ENCODE data around the gene ATXN10. TPM values are rescaled to one million over a fixed set of nuclear protein-coding genes. Genes with fewer than 3 reads are reported as not detected.

Gene ATXN10
- total and polyA plus RNA-seq, 10 of the 15 experiments (the other 5 are each of a cell fraction or from before 2014, with no cell fraction given) = 29.2 to 249 (median 146) TPM

GRCh38 chr22:45871721-45872120 lies 200.1 kb downstream of the ATXN10 start:
- Histone ChIP-seq H3K79me2 (ENCODE audit: control insufficient read depth, insufficient read depth, low read length) (no peaks in the 10 kb centered on the region), H3K4me1 (ENCODE audit: control insufficient read depth, insufficient read depth, low read length) (no peaks in the 10 kb centered on the region), H2AFZ (ENCODE audit: control insufficient read depth, low read depth, low read length) (no peak overlapping the region), H3K4me3 (no peak overlapping the region), H3K4me2 (ENCODE audit: control insufficient read depth, insufficient read depth) (no peak overlapping the region), H3K9me3 (replicated peaks; ENCODE audit: control insufficient read depth, insufficient read depth, low read length) (no peaks in the 10 kb centered on the region; the same call in 1 of the 3 replicates), H3K36me3 (ENCODE audit: control insufficient read depth in 2 of 2, insufficient read depth in 2 of 2, low read length in 1 of 2) (no peaks in the 10 kb centered on the region), H3K9ac (ENCODE audit: control insufficient read depth, insufficient read depth, low read length) (no peak overlapping the region), H3K27ac (ENCODE audit: control insufficient read depth, insufficient read depth) (no peak overlapping the region), H4K20me1 (ENCODE audit: control insufficient read depth, insufficient read depth) (no peaks in the 10 kb centered on the region), H3K27me3 (replicated peaks in 1 of 2; ENCODE audit: control insufficient read depth in 2 of 2, insufficient read depth in 2 of 2, low read length in 1 of 2) (peaks cover 3 to 4% of the 10 kb centered on the region in 2 experiments; a peak in 3 of 4 replicates)
- ChIA-PET SMC1A (ENCODE audit: uncharacterized antibody, unreplicated experiment) (no interaction called here), POLR2A (no interaction called here), CTCF (interaction anchor here (4.9 kb wide), 1 partner anchor 8 kb away, joined by 32 read pairs; no protein-coding TSS in a partner anchor), RAD21 (ENCODE audit: unreplicated experiment) (no interaction called here)
- 89% methylated on average over 6 of the region's 6 CpGs for WGBS (ENCODE audit: insufficient coverage, insufficient replicate concordance, low lambda C conversion rate, missing lambda C conversion rate)
- no peak for DNase-seq (ENCODE audit: low read depth, low spot score)
- intact Hi-C loops (cut with micrococcal nuclease; ENCODE audit: unreplicated experiment) = no loop called here
- ATAC-seq = no peak
- no peak for TF ChIP-seq MAX (IDR thresholded peaks at IDR 0.05; ENCODE audit: low read depth, low read length)
- in situ Hi-C loops (cut with MboI) = no loop called here
- BruUV-seq (replicated peaks) = no TSS peak
- no peak for FAIRE-seq

- Histone ChIP-seq H3K4me2 (ENCODE audit: control insufficient read depth, insufficient read depth) (no peak overlapping the region), H3K9me3 (replicated peaks; ENCODE audit: control insufficient read depth, insufficient read depth, low read length) (no peaks in the 10 kb centered on the region; the same call in 1 of the 3 replicates), H3K4me1 (ENCODE audit: control insufficient read depth, insufficient read depth, low read length) (no peaks in the 10 kb centered on the region), H4K20me1 (ENCODE audit: control insufficient read depth, insufficient read depth) (no peaks in the 10 kb centered on the region), H3K36me3 (ENCODE audit: control insufficient read depth in 2 of 2, insufficient read depth in 2 of 2, low read length in 1 of 2) (no peaks in the 10 kb centered on the region), H3K9ac (ENCODE audit: control insufficient read depth, insufficient read depth, low read length) (no peak overlapping the region), H3K4me3 (no peak overlapping the region), H2AFZ (ENCODE audit: control insufficient read depth, low read depth, low read length) (no peak overlapping the region), H3K27ac (ENCODE audit: control insufficient read depth, insufficient read depth) (no peak overlapping the region), H3K79me2 (ENCODE audit: control insufficient read depth, insufficient read depth, low read length) (no peaks in the 10 kb centered on the region), H3K27me3 (replicated peaks in 1 of 2; ENCODE audit: control insufficient read depth in 2 of 2, insufficient read depth in 2 of 2, low read length in 1 of 2) (peaks cover 0 to 4% of the 10 kb centered on the region in 2 experiments; a peak in 3 of 4 replicates)
- POLR2A ChIA-PET = no interaction called here
- in situ Hi-C loops (cut with MboI) (no loop called here), intact Hi-C loops (cut with micrococcal nuclease; ENCODE audit: unreplicated experiment) (no loop called here)
- RAD21 ChIA-PET (ENCODE audit: unreplicated experiment) = no interaction called here
- CTCF ChIA-PET = interaction anchor here (0.6 to 4.9 kb wide), 2 partner anchors 9 to 27 kb away, joined by 4 to 32 read pairs; no protein-coding TSS in a partner anchor
- TF ChIP-seq CREB1 (IDR thresholded peaks at IDR 0.05; ENCODE audit: low read depth) (no peak), PAX8 (IDR thresholded peaks at IDR 0.05) (no peak), HDAC2 (IDR thresholded peaks at IDR 0.05) (no peak), FOXM1 (IDR thresholded peaks at IDR 0.05; ENCODE audit: low read depth, low read length) (no peak), ZNF622 (IDR thresholded peaks at IDR 0.05) (no peak), RB1 (IDR thresholded peaks at IDR 0.05; ENCODE audit: borderline replicate concordance) (no peak), ZZZ3 (IDR thresholded peaks at IDR 0.05; ENCODE audit: control insufficient read depth, insufficient read length, low read depth) (no peak), RFX5 (IDR thresholded peaks at IDR 0.05; ENCODE audit: low read depth, low read length) (no peak), FOXK2 (IDR thresholded peaks at IDR 0.05) (no peak), ETV6 (conservative IDR thresholded peaks at IDR 0.05 in 1 of 2, IDR thresholded peaks at IDR 0.05 in 1 of 2; ENCODE audit: borderline replicate concordance in 1 of 2, low read depth in 1 of 2) (no peak), IKZF2 (IDR thresholded peaks at IDR 0.05) (no peak)
- no peak for FAIRE-seq
- 25% methylated on average over 3 of the region's 3 CpGs for WGBS (ENCODE audit: insufficient coverage, insufficient replicate concordance, low lambda C conversion rate, missing lambda C conversion rate)
- no peak for DNase-seq (ENCODE audit: low read depth, low spot score)
- SMC1A ChIA-PET (ENCODE audit: uncharacterized antibody, unreplicated experiment) = no interaction called here
- ATAC-seq = no peak
- BruUV-seq (replicated peaks) = no TSS peak
Measured at GRCh38 chr22:45872659-45873263, 201.1 kb downstream of the ATXN10 start.

Measured in GM12878 (cell line).